HG02763 (cell line): ENCODE measurements around the gene NCKAP1.
"Not testable (repeated sequence)": the region's sequence is repeated elsewhere in the genome, so short reads cannot be mapped to it uniquely, and the experiment has no call there.

Source experiments
- ATAC-seq: cut with Tn5 transposase; IDR thresholded peaks from one replicate; pipeline ENCODE4 v1.9.1; 2021; ENCODE audit warnings: mild to moderate bottlenecking, moderate library complexity; ENCODE audit not compliant: unreplicated experiment

Gene NCKAP1

GRCh38 chr2:182914852-182915251 is 123.4 kb downstream of the NCKAP1 start:
- no peak for ATAC-seq

GRCh38 chr2:182913064-182913463 is 125.2 kb downstream of the NCKAP1 start:
- ATAC-seq: no peak

- ATAC-seq: no peak
Observed at GRCh38 chr2:182912518-182912915, 125.7 kb downstream of the NCKAP1 start.

GRCh38 chr2:182911813-182912517 is 126.3 kb downstream of the NCKAP1 start:
- no peak for ATAC-seq

- ATAC-seq: no peak
Observed at GRCh38 chr2:182910965-182911364, 127.3 kb downstream of the NCKAP1 start.

GRCh38 chr2:182907081-182907830 is 131.0 kb downstream of the NCKAP1 start:
- no peak for ATAC-seq

GRCh38 chr2:182906454-182906853 is 131.8 kb downstream of the NCKAP1 start:
- ATAC-seq: no peak

GRCh38 chr2:182904844-182905243 is 133.4 kb downstream of the NCKAP1 start:
- ATAC-seq: no peak

- ATAC-seq: no peak
Observed at GRCh38 chr2:182903566-182903965, 134.7 kb downstream of the NCKAP1 start.

- ATAC-seq: no peak
Observed at GRCh38 chr2:182901748-182902147, 136.5 kb downstream of the NCKAP1 start.

GRCh38 chr2:182898718-182899117 is 139.5 kb downstream of the NCKAP1 start:
- no peak for ATAC-seq

GRCh38 chr2:182897137-182897536 is 141.1 kb downstream of the NCKAP1 start:
- ATAC-seq: no peak

- no peak for ATAC-seq
Observed at GRCh38 chr2:182895798-182896197, 142.5 kb downstream of the NCKAP1 start.

GRCh38 chr2:182895169-182895568 is 143.1 kb downstream of the NCKAP1 start:
- no peak for ATAC-seq

- ATAC-seq: no peak
Observed at GRCh38 chr2:182894174-182894573, 144.1 kb downstream of the NCKAP1 start.

GRCh38 chr2:182893666-182894065 is 144.6 kb downstream of the NCKAP1 start:
- no peak for ATAC-seq

- not testable (repeated sequence) for ATAC-seq
Observed at GRCh38 chr2:182893035-182893434, 145.2 kb downstream of the NCKAP1 start.

- no peak for ATAC-seq
Observed at GRCh38 chr2:182891611-182892010, 146.6 kb downstream of the NCKAP1 start.

GRCh38 chr2:182890773-182891378 is 147.4 kb downstream of the NCKAP1 start:
- no peak for ATAC-seq

- no peak for ATAC-seq
Observed at GRCh38 chr2:182890305-182890704, 148.0 kb downstream of the NCKAP1 start.

- ATAC-seq: no peak
Observed at GRCh38 chr2:182887753-182888415, 150.4 kb downstream of the NCKAP1 start.
